Psoas muscle (tissue), 8 donors: ENCODE results near the gene NADSYN1. TPM values are rescaled to one million over a fixed set of nuclear protein-coding genes. Genes with fewer than 3 reads are reported as not detected.
A peak's percentile ranks its signal among the peaks of the same experiment; 100 is the strongest.

Source experiments
- ATAC-seq, 4 donors: fragments of 200-7000 bp; cut with Tn5 transposase; one replicate each; pipeline ENCODE4 v1.9.1; 2020; ENCODE audit warnings: moderate library complexity in 3 of 4, mild to moderate bottlenecking in 2 of 4
- DNase-seq, 2 donors: peaks; one replicate each; pipeline ENCODE4 v3.0.0-alpha.2; 2020
- H3K27ac ChIP-seq: fragments of 200-600 bp; one replicate; pipeline ENCODE4 v1.8.0; 2022
- H3K27me3 ChIP-seq, 3 donors: fragments of 200-600 bp in 1 of 3; one replicate each; pipeline versions ENCODE4 v1.6.1 to v1.8.0; 2013 to 2022; ENCODE audit warnings: low read length in 2 of 3, mild to moderate bottlenecking in 2 of 3, moderate library complexity in 1 of 3; ENCODE audit not compliant: insufficient read depth in 3 of 3
- H3K36me3 ChIP-seq, 2 donors: fragments of 200-600 bp in 1 of 2; one replicate each; pipeline versions ENCODE4 v1.6.1 to v1.8.0; 2013 to 2022; ENCODE audit warnings: low read depth in 1 of 2, mild to moderate bottlenecking in 1 of 2, moderate library complexity in 1 of 2; ENCODE audit not compliant: insufficient read depth in 1 of 2
- H3K4me1 ChIP-seq: fragments of 200-600 bp; one replicate; pipeline ENCODE4 v1.8.0; 2022
- H3K4me3 ChIP-seq: fragments of 200-600 bp; one replicate; pipeline ENCODE4 v1.8.0; 2022; ENCODE audit warnings: mild to moderate bottlenecking
- H3K9me3 ChIP-seq: fragments of 200-600 bp; one replicate; pipeline ENCODE4 v1.8.0; 2022
- CTCF ChIP-seq: fragments of 200-600 bp; IDR thresholded peaks from one replicate; pipeline ENCODE4 v1.8.0; 2022; ENCODE audit warnings: antibody characterized with exemption
- WGBS, 3 donors: extraction: QIAGEN DNeasy Blood & Tissue Kit; methylation state at CpG; one replicate each; pipeline versions ENCODE4 v1.1.6 to v1.1.7; 2013; 5-methylcytosine and 5-hydroxymethylcytosine counted together
- intact Hi-C, 2 donors: fragments of 100-400 bp; cut with DNase I; formaldehyde crosslinking; loops; one replicate each; pipeline versions ENCODE4 v1.11.0 to v1.14.2; 2022
- polyA plus RNA-seq, 3 donors: library from polyadenylated mRNA; stranded (reverse); fragments of 200-250 nt; gene quantifications; one replicate each; pipeline ENCODE4 v1.2.3, GENCODE V29; 2013
- total RNA-seq, 4 donors: library from RNA; stranded (reverse); fragmentation: NEBNext Ultra II Directional in 2 of 4; extraction: Animal tissue kit (Norgen Biotek cat#: 25700) in 2 of 4; gene quantifications; one replicate each; pipeline versions ENCODE4 v1.2.1 to v1.2.4, GENCODE V29; 2021 to 2023
- donor health status: healthy with polysubstance abuse.
- donor health status: DM: no; HTN: no; CAD: no; lungs with moderate emphysema.
- donor health status: Bipolar disorder and iron deficiency.
- donor health status: healthy.
- donor health status: DM: yes; HTN: yes; CAD: no.
- donor health status: DM: no; HTN: no; CAD: no.
- donor health status: DM: no; HTN: no; CAD: no.
- donor health status: DM: yes; HTN: yes; CAD: no.

NADSYN1 gene
- total and polyA plus RNA-seq, 7 donors = 7.8 to 19.3 (median 13.0) TPM

GRCh38 chr11:71462726-71463125, 9.7 kb downstream of the NADSYN1 start:
- H3K9me3 ChIP-seq = no peaks in the 10 kb centered on the region
- H3K36me3 ChIP-seq = peaks cover 0 to 76% of the 10 kb centered on the region in 2 donors
- 95 to 96% (median 95%) methylated on average over 11 of the region's 11 CpGs for WGBS, 3 donors
- H3K4me3 ChIP-seq = no peak overlapping the region
- H3K27ac ChIP-seq = no peak overlapping the region
- no peaks in the 10 kb centered on the region for H3K4me1 ChIP-seq
- peak in 1 of 2 donors; percentile 24 for DNase-seq
- intact Hi-C loops = no loop called here
- TF ChIP-seq CTCF = no peak
- no peaks in the 10 kb centered on the region for H3K27me3 ChIP-seq
- ATAC-seq = no peak

GRCh38 chr11:71463331-71464211, 10.6 kb downstream of the NADSYN1 start:
- WGBS, 3 donors = 93 to 95% (median 94%) methylated on average over 32 to 34 of the region's 34 CpGs
- intact Hi-C loops = no loop called here
- no peak for DNase-seq

GRCh38 chr11:71465054-71465453, 12.1 kb downstream of the NADSYN1 start:
- DNase-seq (peak in 1 of 2 donors; percentile 17), ATAC-seq (no peak)
- TF ChIP-seq CTCF = no peak
- no peaks in the 10 kb centered on the region for H3K9me3 ChIP-seq
- H3K27ac ChIP-seq = no peak overlapping the region
- 97 to 99% (median 98%) methylated on average over 4 of the region's 4 CpGs for WGBS, 3 donors
- H3K36me3 ChIP-seq = peaks cover 0 to 59% of the 10 kb centered on the region in 2 donors
- no peaks in the 10 kb centered on the region for H3K27me3 ChIP-seq
- no peaks in the 10 kb centered on the region for H3K4me1 ChIP-seq
- intact Hi-C loops = no loop called here
- H3K4me3 ChIP-seq = no peak overlapping the region

More at GRCh38 chr11:71463331-71464211, 10.6 kb downstream of the NADSYN1 start:
- Histone ChIP-seq H3K4me1 (no peaks in the 10 kb centered on the region), H3K4me3 (no peak overlapping the region), H3K36me3 (peaks cover 0 to 74% of the 10 kb centered on the region in 2 donors), H3K9me3 (no peaks in the 10 kb centered on the region), H3K27ac (no peak overlapping the region), H3K27me3 (no peaks in the 10 kb centered on the region)
- ATAC-seq = no peak
- no peak for TF ChIP-seq CTCF

GRCh38 chr11:71466358-71466757, 13.4 kb downstream of the NADSYN1 start:
- DNase-seq (no peak), ATAC-seq (no peak)
- Histone ChIP-seq H3K4me1 (no peaks in the 10 kb centered on the region), H3K27ac (no peak overlapping the region), H3K9me3 (no peaks in the 10 kb centered on the region), H3K4me3 (no peak overlapping the region), H3K36me3 (peaks cover 0 to 48% of the 10 kb centered on the region in 2 donors), H3K27me3 (no peaks in the 10 kb centered on the region)
- TF ChIP-seq CTCF = no peak
- intact Hi-C loops = no loop called here
- 77 to 87% (median 85%) methylated on average over 9 of the region's 9 CpGs for WGBS, 3 donors
